Peyer's patch (tissue), 4 donors: ENCODE measurements around the gene BRI3BP. TPM values are rescaled to one million over a fixed set of nuclear protein-coding genes. Genes with fewer than 3 reads are reported as not detected.

ENCODE experiments used
- DNase-seq, 3 donors: peaks; one replicate each; pipeline ENCODE4 v3.0.0-alpha.2; 2017 to 2019
- H3K27ac ChIP-seq, 4 donors: fragments of 200-600 bp; sonication (generic); one replicate each; pipeline ENCODE4 v1.5.1; 2016 to 2019
- H3K27me3 ChIP-seq, 2 donors: fragments of 200-600 bp; sonication (generic); one replicate each; pipeline ENCODE4 v1.5.1; 2019
- H3K36me3 ChIP-seq, 3 donors: fragments of 200-600 bp; sonication (generic); one replicate each; pipeline ENCODE4 v1.5.1; 2016 to 2019
- H3K4me1 ChIP-seq, 4 donors: fragments of 200-600 bp; sonication (generic); one replicate each; pipeline ENCODE4 v1.5.1; 2016 to 2019
- H3K4me3 ChIP-seq, 4 donors: fragments of 200-600 bp; sonication (generic); 1 replicate in 3 of 4; 2 replicates in 1 of 4; pipeline ENCODE4 v1.5.1; 2016 to 2019; ENCODE audit warnings: mild to moderate bottlenecking in 1 of 4
- H3K9me3 ChIP-seq, 4 donors: fragments of 200-600 bp; sonication (generic); one replicate each; pipeline ENCODE4 v1.5.1; 2016 to 2019; ENCODE audit warnings: mild to moderate bottlenecking in 1 of 4
- CTCF ChIP-seq, 6 experiments: fragments of 450-650 bp in 4 of 6; fragments of 200-600 bp in 2 of 6; sonication (generic) in 1 of 6; IDR thresholded peaks; one replicate each; pipeline ENCODE4 v1.5.1; 2017 to 2019; ENCODE audit warnings: antibody characterized with exemption in 6 of 6, mild to moderate bottlenecking in 3 of 6, moderate library complexity in 1 of 6
- POLR2A ChIP-seq, 2 donors: fragments of 450-650 bp; IDR thresholded peaks; one replicate each; pipeline ENCODE4 v1.5.1; 2017; ENCODE audit warnings: antibody characterized with exemption in 2 of 2, mild to moderate bottlenecking in 2 of 2, moderate library complexity in 2 of 2
- total RNA-seq, 4 donors: library from RNA; depleted of rRNA; stranded (reverse); fragments of >200 nt; gene quantifications; one replicate each; pipeline ENCODE4 v1.1.0, GENCODE V29; 2016

Gene BRI3BP
- total RNA-seq, 4 donors from 2014 or later, result 13.2 to 55.2 (median 41.8) TPM

DNA sequence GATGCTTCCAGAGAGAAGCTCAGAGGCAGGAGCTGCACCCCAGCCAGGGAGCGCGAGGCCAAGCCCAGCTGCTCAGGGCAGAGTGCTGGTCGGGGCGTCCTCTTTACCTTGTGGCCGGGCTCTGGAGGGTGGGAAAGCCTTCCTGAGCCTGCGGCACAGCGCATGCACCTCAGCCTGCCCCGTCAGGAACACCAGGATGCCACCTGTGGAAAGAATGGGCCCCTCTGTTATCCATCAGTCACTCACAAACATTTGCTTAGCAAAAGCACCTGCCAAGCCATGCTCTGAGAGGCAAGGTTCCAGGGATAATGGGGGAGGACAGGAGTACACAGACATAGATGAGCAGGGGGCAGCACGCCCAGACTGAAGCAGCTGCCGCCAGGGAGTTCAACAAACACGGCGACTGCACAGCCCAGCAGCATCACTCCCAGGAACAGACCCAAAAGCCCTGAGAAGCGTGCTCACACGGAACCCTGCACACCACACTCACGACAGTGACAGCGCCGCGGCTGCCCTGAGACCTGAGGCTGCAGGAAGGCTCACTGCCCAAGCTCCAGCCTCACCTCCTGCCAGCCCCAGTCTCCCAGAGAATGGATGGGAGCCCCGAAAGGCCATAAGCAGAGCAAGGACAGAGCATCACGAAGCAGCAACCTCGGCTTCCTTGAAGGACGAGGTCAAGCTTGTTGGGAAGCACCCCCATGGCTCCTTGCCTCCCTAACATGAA, 26.3 kb upstream of the BRI3BP start:
- DNase-seq, result no peak
- H3K36me3 ChIP-seq, result peaks cover 0 to 92% (median 0%) of the 10 kb centered on the region in 3 donors

DNA sequence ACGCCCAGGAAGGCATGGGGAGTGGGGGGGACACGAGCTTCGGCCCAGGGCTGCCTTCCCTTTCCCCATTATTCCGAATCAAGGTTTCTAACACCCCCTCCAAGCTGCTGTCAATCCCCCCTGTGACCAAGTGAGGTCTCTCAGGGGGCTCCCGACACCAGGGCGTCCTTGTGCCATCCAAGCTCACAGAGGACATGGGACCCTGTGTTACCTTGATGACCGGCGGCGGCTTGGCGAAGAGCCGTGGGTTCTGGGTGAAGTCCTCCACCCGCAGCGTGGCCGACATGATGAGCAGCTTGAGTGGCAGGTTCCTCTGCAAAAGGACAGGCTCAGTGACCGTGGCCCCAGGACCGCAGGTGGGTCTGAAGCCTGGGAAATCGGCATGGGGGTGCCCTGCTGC, 24.8 kb upstream of the BRI3BP start:
- Histone ChIP-seq H3K4me1 (no peaks in the 10 kb centered on the region), H3K27ac (no peak overlapping the region), H3K27me3 (no peaks in the 10 kb centered on the region), H3K36me3 (peaks cover 0 to 88% (median 0%) of the 10 kb centered on the region in 3 donors), H3K9me3 (no peaks in the 10 kb centered on the region), H3K4me3 (no peak overlapping the region)
- no peak for DNase-seq
- TF ChIP-seq CTCF (IDR thresholded peaks at IDR 0.05) (no peak), POLR2A (IDR thresholded peaks at IDR 0.05) (no peak)

More for the DNA sequence above, 26.3 kb upstream of the BRI3BP start:
- H3K9me3 ChIP-seq, result no peaks in the 10 kb centered on the region
- TF ChIP-seq CTCF (IDR thresholded peaks at IDR 0.05), result no peak
- TF ChIP-seq POLR2A (IDR thresholded peaks at IDR 0.05), result no peak
- no peaks in the 10 kb centered on the region for H3K27me3 ChIP-seq
- no peak overlapping the region for H3K27ac ChIP-seq
- no peaks in the 10 kb centered on the region for H3K4me1 ChIP-seq
- no peak overlapping the region for H3K4me3 ChIP-seq

GRCh38 chr12:124970647-124971402, 22.6 kb upstream of the BRI3BP start:
- Histone ChIP-seq H3K4me3 (no peak overlapping the region), H3K9me3 (no peaks in the 10 kb centered on the region), H3K27ac (no peak overlapping the region), H3K36me3 (peaks cover 0 to 84% (median 0%) of the 10 kb centered on the region in 3 donors), H3K27me3 (no peaks in the 10 kb centered on the region), H3K4me1 (no peaks in the 10 kb centered on the region)
- no peak for TF ChIP-seq POLR2A (IDR thresholded peaks at IDR 0.05)
- no peak for TF ChIP-seq CTCF (IDR thresholded peaks at IDR 0.05)
- no peak for DNase-seq

- peaks cover 0 to 83% (median 0%) of the 10 kb centered on the region in 3 donors for H3K36me3 ChIP-seq
- DNase-seq, result no peak
- TF ChIP-seq CTCF (IDR thresholded peaks at IDR 0.05) (no peak), POLR2A (IDR thresholded peaks at IDR 0.05) (no peak)
- H3K4me3 ChIP-seq, result no peak overlapping the region
- no peaks in the 10 kb centered on the region for H3K4me1 ChIP-seq
- no peak overlapping the region for H3K27ac ChIP-seq
- H3K9me3 ChIP-seq, result no peaks in the 10 kb centered on the region
- H3K27me3 ChIP-seq, result no peaks in the 10 kb centered on the region
Observed at GRCh38 chr12:124971603-124972002, 21.8 kb upstream of the BRI3BP start.

DNA sequence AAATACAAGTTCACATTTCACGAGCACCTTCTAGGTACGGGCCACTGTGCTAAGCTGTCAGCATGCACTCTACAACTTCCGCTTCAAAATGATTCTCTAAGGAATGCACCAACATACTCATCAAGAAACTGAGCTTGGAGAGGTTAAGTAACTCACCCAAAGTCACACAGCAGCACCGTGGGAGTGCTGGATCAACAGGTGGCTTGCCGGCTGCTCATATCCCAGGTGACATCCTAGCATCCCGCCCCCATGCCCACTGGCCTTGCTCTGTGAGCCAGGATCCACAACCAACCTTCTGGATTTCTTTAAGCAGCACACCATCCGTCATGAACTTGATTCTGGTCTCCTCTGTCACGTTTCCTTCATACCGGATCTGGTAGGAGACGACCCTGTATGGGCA, 21.2 kb upstream of the BRI3BP start:
- no peaks in the 10 kb centered on the region for H3K27me3 ChIP-seq
- no peaks in the 10 kb centered on the region for H3K9me3 ChIP-seq
- TF ChIP-seq POLR2A (IDR thresholded peaks at IDR 0.05) (no peak), CTCF (IDR thresholded peaks at IDR 0.05) (no peak)
- H3K27ac ChIP-seq, result no peak overlapping the region
- H3K36me3 ChIP-seq, result peaks cover 0 to 84% (median 0%) of the 10 kb centered on the region in 3 donors
- DNase-seq, result no peak
- no peaks in the 10 kb centered on the region for H3K4me1 ChIP-seq
- H3K4me3 ChIP-seq, result no peak overlapping the region
